SK-N-SH (cell line): Measurements from ENCODE around the gene UNCX. TPM values are rescaled to one million over a fixed set of nuclear protein-coding genes. Genes with fewer than 3 reads are reported as not detected.

Source experiments
- CTCF ChIA-PET: fragments of 300-600, 350-600 bp; formaldehyde crosslinking; extraction: SDS; loops from one replicate; lab custom pipeline; 2021; lab: Yijun Ruan, JAX
- POLR2A ChIA-PET: fragments of 350-600 bp; sonication (Branson Sonifier 250); formaldehyde crosslinking; extraction: SDS; loops from one replicate; lab custom pipeline; 2020; ENCODE audit warnings: antibody characterized with exemption, inconsistent platforms; lab: Yijun Ruan, JAX
- DNase-seq: peaks from one replicate; pipeline ENCODE4 v3.0.0; 2012
- H2AFZ ChIP-seq: fragments of 200-600 bp; sonication (generic); 2 replicates; pipeline ENCODE4 v1.8.1; 2016; ENCODE audit warnings: antibody characterized with exemption, mild to moderate bottlenecking, low read depth
- H3F3A ChIP-seq: fragments of 200-600 bp; sonication (generic); replicated peaks from 2 replicates; pipeline ENCODE3; 2016; ENCODE audit warnings: antibody characterized with exemption, mild to moderate bottlenecking; ENCODE audit not compliant: insufficient read depth
- H3K27ac ChIP-seq, 2 experiments: fragments of 200-500 bp in 1 of 2; fragments of 200-600 bp in 1 of 2; sonication (Bioruptor generic) in 1 of 2; sonication (generic), shearing (Covaris generic) in 1 of 2; 2 replicates each; pipeline versions ENCODE4 v1.5.1 to v1.6.1; 2014 to 2016; ENCODE audit warnings: low read depth in 2 of 2, inconsistent platforms in 1 of 2, low read length in 1 of 2, mild to moderate bottlenecking in 1 of 2, mixed read lengths in 1 of 2
- H3K27me3 ChIP-seq: fragments of 200-600 bp; sonication (generic), shearing (Covaris generic); 2 replicates; pipeline ENCODE4 v1.6.1; 2016; ENCODE audit warnings: mixed run types; ENCODE audit not compliant: insufficient read depth
- H3K36me3 ChIP-seq, 2 experiments: fragments of 200-500 bp in 1 of 2; fragments of 200-600 bp in 1 of 2; sonication (Bioruptor generic) in 1 of 2; sonication (generic) in 1 of 2; replicated peaks in 1 of 2; 2 replicates each; pipeline versions ENCODE3 to v1.5.1; 2014 to 2016; ENCODE audit warnings: low read length in 1 of 2, mild to moderate bottlenecking in 1 of 2; ENCODE audit not compliant: insufficient read depth in 2 of 2, control insufficient read depth in 1 of 2
- H3K4me1 ChIP-seq, 2 experiments: fragments of 200-500 bp in 1 of 2; fragments of 200-600 bp in 1 of 2; sonication (Bioruptor generic) in 1 of 2; sonication (generic), shearing (Covaris generic) in 1 of 2; 2 replicates each; pipeline versions ENCODE4 v1.5.1 to v1.6.1; 2014 to 2016; ENCODE audit warnings: low read depth in 1 of 2, low read length in 1 of 2, mixed run types in 1 of 2; ENCODE audit not compliant: insufficient read depth in 2 of 2, control insufficient read depth in 1 of 2
- H3K4me2 ChIP-seq: fragments of 200-600 bp; sonication (generic), shearing (Covaris generic); 2 replicates; pipeline ENCODE4 v1.6.1; 2017; ENCODE audit warnings: mixed run types
- H3K4me3 ChIP-seq, 2 experiments: fragments of 200-500 bp in 1 of 2; fragments of 200-600 bp in 1 of 2; sonication (Bioruptor generic) in 1 of 2; sonication (generic), shearing (Covaris generic) in 1 of 2; 2 replicates each; pipeline versions ENCODE4 v1.5.1 to v1.8.1; 2014 to 2016; ENCODE audit warnings: low read depth in 2 of 2, inconsistent platforms in 1 of 2, low read length in 1 of 2, mild to moderate bottlenecking in 1 of 2, mixed read lengths in 1 of 2, moderate library complexity in 1 of 2
- H3K79me2 ChIP-seq: fragments of 200-600 bp; sonication (generic); 2 replicates; pipeline ENCODE4 v1.8.1; 2017; ENCODE audit warnings: mild to moderate bottlenecking; ENCODE audit not compliant: insufficient read depth
- H3K9ac ChIP-seq: fragments of 200-600 bp; sonication (generic); 2 replicates; pipeline ENCODE4 v1.6.1; 2017; ENCODE audit warnings: mixed run types
- H3K9me2 ChIP-seq: fragments of 200-600 bp; sonication (generic); 2 replicates; pipeline ENCODE4 v1.6.1; 2017; ENCODE audit warnings: mixed run types
- H3K9me3 ChIP-seq: fragments of 200-600 bp; sonication (generic); 2 replicates; pipeline ENCODE4 v1.6.1; 2017; ENCODE audit warnings: mixed run types, mild to moderate bottlenecking, moderate library complexity
- H4K20me1 ChIP-seq: fragments of 200-600 bp; sonication (generic); 2 replicates; pipeline ENCODE4 v1.6.1; 2017; ENCODE audit warnings: mild to moderate bottlenecking, mixed run types; ENCODE audit not compliant: insufficient read depth
- CHD2 ChIP-seq: fragments of 150-350 bp; IDR thresholded peaks from 2 replicates; pipeline ENCODE4 v1.6.1; 2018; ENCODE audit warnings: low read length; ENCODE audit not compliant: partially characterized antibody
- EZH2phosphoT487 ChIP-seq: fragments of 200-600 bp; sonication (generic); IDR thresholded peaks from 2 replicates; pipeline ENCODE4 v1.6.1; 2017; ENCODE audit warnings: low read depth, mixed run types, mild to moderate bottlenecking, antibody characterized with exemption, moderate library complexity, borderline replicate concordance
- FOXJ3 ChIP-seq: sonication (generic); formaldehyde crosslinking; IDR thresholded peaks from 2 replicates; pipeline ENCODE4 v1.5.1; 2020; ENCODE audit warnings: mild to moderate bottlenecking, missing genetic modification reagents
- FOXM1 ChIP-seq: IDR thresholded peaks from 2 replicates; pipeline ENCODE4 v1.4.0; 2012; ENCODE audit warnings: low read depth, mild to moderate bottlenecking
- GABPA ChIP-seq: IDR thresholded peaks from 2 replicates; pipeline ENCODE4 v1.4.0; 2012; ENCODE audit warnings: low read depth, mild to moderate bottlenecking
- GATA2 ChIP-seq: sonication (generic); formaldehyde crosslinking; IDR thresholded peaks from 2 replicates; pipeline ENCODE4 v1.5.0; 2020; ENCODE audit warnings: mild to moderate bottlenecking, missing genetic modification reagents
- JUND ChIP-seq: IDR thresholded peaks from 2 replicates; pipeline ENCODE4 v1.4.0; 2012
- MAX ChIP-seq: IDR thresholded peaks from 2 replicates; pipeline ENCODE4 v1.4.0; 2012; ENCODE audit warnings: low read depth
- MXI1 ChIP-seq: IDR thresholded peaks from 2 replicates; pipeline ENCODE4 v1.6.1; 2012; ENCODE audit warnings: mild to moderate bottlenecking, low read depth, low read length, improper control_type of control experiment
- NFIC ChIP-seq: IDR thresholded peaks from 2 replicates; pipeline ENCODE4 v1.4.0; 2012; ENCODE audit warnings: borderline replicate concordance
- RAD21 ChIP-seq: IDR thresholded peaks from 2 replicates; pipeline ENCODE4 v1.6.1; 2012; ENCODE audit warnings: mild to moderate bottlenecking, low read length
- REST ChIP-seq: IDR thresholded peaks from 2 replicates; pipeline ENCODE4 v1.6.1; 2012; ENCODE audit warnings: mild to moderate bottlenecking, low read depth, low read length, moderate library complexity
- RFX5 ChIP-seq: IDR thresholded peaks from 2 replicates; pipeline ENCODE4 v1.6.1; 2012; ENCODE audit warnings: mild to moderate bottlenecking, improper control_type of control experiment, low read length
- SIN3A ChIP-seq: IDR thresholded peaks from 2 replicates; pipeline ENCODE4 v1.6.1; 2012; ENCODE audit warnings: low read depth, mild to moderate bottlenecking, low read length, moderate library complexity, borderline replicate concordance
- TAF1 ChIP-seq: IDR thresholded peaks from 2 replicates; pipeline ENCODE4 v1.6.1; 2012; ENCODE audit warnings: low read depth, mild to moderate bottlenecking, low read length, moderate library complexity, borderline replicate concordance
- TCF12 ChIP-seq: IDR thresholded peaks from 2 replicates; pipeline ENCODE4 v1.4.0; 2012
- TEAD4 ChIP-seq: IDR thresholded peaks from 2 replicates; pipeline ENCODE4 v1.4.0; 2012; ENCODE audit warnings: mild to moderate bottlenecking, borderline replicate concordance; ENCODE audit not compliant: insufficient read depth
- USF2 ChIP-seq: fragments of 150-350 bp; IDR thresholded peaks from 2 replicates; pipeline ENCODE4 v1.6.1; 2017; ENCODE audit warnings: antibody characterized with exemption, low read length, low read depth, borderline replicate concordance
- WGBS: methylation state at CpG from one replicate; pipeline ENCODE4 v1.1.6; 2017; ENCODE audit warnings: low lambda C conversion rate; 5-methylcytosine and 5-hydroxymethylcytosine counted together
- polyA plus RNA-seq, 3 experiments: library from polyadenylated mRNA; depleted of rRNA; stranded (reverse); fragments of >200 nt; gene quantifications; 2 replicates each; pipeline ENCODE4 v1.2.3, GENCODE V29; 2012
- TF ChIP-seq, protein P1 (sequence below): IDR thresholded peaks from 2 replicates; pipeline ENCODE4 v1.4.0; 2012; ENCODE audit warnings: low read depth, borderline replicate concordance
- TF ChIP-seq, protein P2 (sequence below): fragments of 150-350 bp; IDR thresholded peaks from 2 replicates; pipeline ENCODE4 v1.6.1; 2016; ENCODE audit warnings: mild to moderate bottlenecking, low read depth, low read length

UNCX gene
- polyA plus RNA-seq, 1 of the 3 experiments (the other 2 are of a cell fraction) = not detected

- TF ChIP-seq MXI1 (no peak), FOXJ3 (CRISPR knock-in tag) (no peak)
These were observed 44.0 kb downstream of the UNCX start (continued) for GRCh38 chr7:1276626-1277175.

DNA sequence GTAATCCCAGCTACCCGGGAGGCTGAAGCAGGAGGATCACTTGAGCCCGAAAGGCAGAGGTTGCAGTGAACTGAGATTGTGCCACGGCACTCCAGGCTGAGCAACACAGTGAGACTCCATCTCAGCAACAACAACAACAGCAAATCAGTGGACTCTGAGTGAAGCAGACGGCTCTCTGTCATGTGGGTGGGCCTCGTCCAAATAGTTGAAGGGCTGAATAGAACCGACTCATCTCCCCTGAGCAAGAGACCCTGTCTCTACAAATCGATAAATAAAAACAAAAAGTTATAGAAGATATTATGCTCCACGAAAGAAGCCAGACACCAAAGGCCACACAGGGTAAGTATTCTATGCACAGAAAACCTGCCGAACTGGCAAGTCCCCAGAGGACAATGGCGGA is 45.9 kb downstream of the UNCX start:
- no peak for DNase-seq
- no peaks in the 10 kb centered on the region for H3F3A ChIP-seq
- H3K9ac ChIP-seq = no peak overlapping the region
- no peaks in the 10 kb centered on the region for H3K79me2 ChIP-seq
- H3K4me1 ChIP-seq = no peaks in the 10 kb centered on the region
- no peak overlapping the region for H3K4me3 ChIP-seq
- no peak overlapping the region for H3K27ac ChIP-seq
- H3K27me3 ChIP-seq = peaks cover 76% of the 10 kb centered on the region
- H3K9me2 ChIP-seq = no peaks in the 10 kb centered on the region
- WGBS = 42% methylated on average over 10 of the region's 10 CpGs
- TF ChIP-seq RAD21 (no peak), GABPA (no peak), JUND (no peak), NFIC (no peak), REST (no peak), TCF12 (no peak), RFX5 (no peak), CHD2 (no peak), EZH2phosphoT487 (no peak), TEAD4 (no peak), USF2 (no peak), TAF1 (no peak), SIN3A (no peak), GATA2 (no peak), MAX (no peak), FOXM1 (no peak)
- TF ChIP-seq, protein P1, sequence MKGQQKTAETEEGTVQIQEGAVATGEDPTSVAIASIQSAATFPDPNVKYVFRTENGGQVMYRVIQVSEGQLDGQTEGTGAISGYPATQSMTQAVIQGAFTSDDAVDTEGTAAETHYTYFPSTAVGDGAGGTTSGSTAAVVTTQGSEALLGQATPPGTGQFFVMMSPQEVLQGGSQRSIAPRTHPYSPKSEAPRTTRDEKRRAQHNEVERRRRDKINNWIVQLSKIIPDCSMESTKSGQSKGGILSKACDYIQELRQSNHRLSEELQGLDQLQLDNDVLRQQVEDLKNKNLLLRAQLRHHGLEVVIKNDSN = no peak
- TF ChIP-seq, protein P2, sequence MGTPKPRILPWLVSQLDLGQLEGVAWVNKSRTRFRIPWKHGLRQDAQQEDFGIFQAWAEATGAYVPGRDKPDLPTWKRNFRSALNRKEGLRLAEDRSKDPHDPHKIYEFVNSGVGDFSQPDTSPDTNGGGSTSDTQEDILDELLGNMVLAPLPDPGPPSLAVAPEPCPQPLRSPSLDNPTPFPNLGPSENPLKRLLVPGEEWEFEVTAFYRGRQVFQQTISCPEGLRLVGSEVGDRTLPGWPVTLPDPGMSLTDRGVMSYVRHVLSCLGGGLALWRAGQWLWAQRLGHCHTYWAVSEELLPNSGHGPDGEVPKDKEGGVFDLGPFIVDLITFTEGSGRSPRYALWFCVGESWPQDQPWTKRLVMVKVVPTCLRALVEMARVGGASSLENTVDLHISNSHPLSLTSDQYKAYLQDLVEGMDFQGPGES = no peak
- no peak overlapping the region for H2AFZ ChIP-seq
- H3K36me3 ChIP-seq = no peaks in the 10 kb centered on the region
- no peak overlapping the region for H3K4me2 ChIP-seq
- no peaks in the 10 kb centered on the region for H3K9me3 ChIP-seq
- ChIA-PET POLR2A (no interaction called here), CTCF (interaction anchor here (0.8 kb wide), 1 partner anchor 18 kb away, joined by 4 read pairs; no protein-coding TSS in a partner anchor)
- no peaks in the 10 kb centered on the region for H4K20me1 ChIP-seq
